ENCODE measurements around the gene POLG2. TPM values are rescaled to one million over a fixed set of nuclear protein-coding genes. Genes with fewer than 3 reads are reported as not detected.

POLG2 gene
- polyA plus RNA-seq (ENCODE audit: insufficient read length in 4 of 4): 10 to 100 TPM; 19.8 to 56.0 (median 36.4) TPM

DNA sequence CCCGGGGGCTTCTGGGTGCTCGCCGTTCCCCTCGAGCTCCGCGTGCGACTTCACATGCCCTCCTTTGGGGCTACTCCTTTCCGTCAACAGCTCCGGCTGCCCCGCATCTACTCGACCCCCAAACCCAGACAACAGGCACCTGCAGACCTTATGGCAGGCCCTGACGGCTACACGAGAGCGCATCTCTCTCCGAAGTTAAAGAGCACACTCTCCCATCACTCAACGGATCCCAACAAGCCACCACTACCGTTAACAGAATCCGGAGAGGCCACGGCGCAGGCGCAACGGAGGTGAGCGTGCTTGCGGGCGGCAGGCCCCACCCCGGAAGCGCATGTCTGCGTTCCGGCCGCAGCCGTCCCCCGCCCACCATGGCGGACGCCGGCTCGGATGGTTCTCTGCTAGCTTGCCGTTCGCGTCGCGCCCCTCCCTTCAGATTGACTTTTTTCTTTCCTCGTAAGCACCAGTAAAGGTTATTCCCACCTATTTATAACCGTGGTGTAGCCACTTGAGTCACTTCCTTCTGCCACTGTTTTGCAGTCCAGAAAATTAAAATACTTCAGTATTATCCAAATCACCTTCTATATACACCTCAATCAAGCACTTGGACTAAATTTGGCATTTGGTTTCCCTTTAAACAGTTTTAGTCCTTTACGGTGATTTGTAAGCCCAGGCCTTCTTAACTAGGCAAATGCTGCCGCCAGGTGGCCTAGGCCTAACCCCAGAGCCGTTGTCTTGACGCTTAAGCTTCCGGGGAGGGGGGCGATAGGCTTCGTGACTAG is at the start of gene POLG2:
POLG2 (minus strand) TSS at position 269 of the 779 bp plus-strand sequence; CDS start at position 183, 86 bp downstream.
- peak; percentile 74 to 87 (median 79) for DNase-seq (ENCODE audit: low read depth in 4 of 4, low spot score in 2 of 4)

DNA sequence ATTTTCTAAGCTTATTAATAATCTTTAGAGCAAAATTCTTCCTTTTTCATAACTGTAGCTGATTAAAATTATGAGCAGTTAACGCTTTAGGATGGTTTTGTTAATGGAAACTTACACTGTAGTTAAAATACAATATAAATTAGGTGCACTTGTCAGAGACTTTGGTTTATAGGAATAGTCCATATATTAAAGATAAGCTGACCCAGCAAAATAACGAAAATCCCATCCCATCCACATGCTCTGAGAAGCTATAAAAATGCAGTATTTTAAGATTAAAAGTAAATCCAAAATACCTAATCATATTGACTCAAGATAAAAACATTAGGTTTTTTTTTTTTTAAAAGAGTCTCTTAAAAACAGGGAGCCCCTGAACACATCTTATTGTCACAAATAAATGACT is 47.9 kb upstream of the POLG2 start:
- DNase-seq (ENCODE audit: low read depth in 4 of 4, low spot score in 2 of 4): no peak

DNA sequence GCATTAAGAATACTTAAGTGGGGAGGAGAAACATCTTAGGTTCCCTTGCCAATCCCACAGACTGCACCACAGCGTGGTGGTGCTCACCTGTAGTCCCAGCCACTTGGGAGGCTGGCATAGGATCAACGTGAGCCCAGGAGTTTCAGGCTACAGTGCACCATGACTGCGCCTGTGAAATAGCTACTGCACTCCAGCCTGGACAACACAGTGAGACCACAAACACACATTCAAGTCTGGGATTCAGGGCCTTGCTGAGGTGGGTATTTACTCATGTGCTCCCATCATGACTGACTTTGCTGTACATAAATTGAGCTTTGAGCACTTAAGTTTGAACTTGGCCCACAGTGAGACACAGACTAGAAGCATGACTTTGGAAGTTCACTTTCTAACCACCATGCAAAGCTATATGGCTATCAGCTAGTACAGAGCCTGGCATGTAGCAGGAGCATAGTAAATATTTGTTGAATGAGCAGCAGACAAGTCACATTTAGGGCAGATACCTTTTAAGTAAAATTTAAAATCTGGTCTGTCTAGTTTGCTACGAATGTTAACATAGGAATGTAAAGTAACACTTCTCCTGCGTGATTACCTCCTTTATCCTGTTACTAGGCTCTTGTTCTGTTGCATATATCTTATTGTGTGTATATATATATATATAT is 43.4 kb upstream of the POLG2 start:
- DNase-seq (ENCODE audit: low read depth in 4 of 4, low spot score in 2 of 4): no peak

DNA sequence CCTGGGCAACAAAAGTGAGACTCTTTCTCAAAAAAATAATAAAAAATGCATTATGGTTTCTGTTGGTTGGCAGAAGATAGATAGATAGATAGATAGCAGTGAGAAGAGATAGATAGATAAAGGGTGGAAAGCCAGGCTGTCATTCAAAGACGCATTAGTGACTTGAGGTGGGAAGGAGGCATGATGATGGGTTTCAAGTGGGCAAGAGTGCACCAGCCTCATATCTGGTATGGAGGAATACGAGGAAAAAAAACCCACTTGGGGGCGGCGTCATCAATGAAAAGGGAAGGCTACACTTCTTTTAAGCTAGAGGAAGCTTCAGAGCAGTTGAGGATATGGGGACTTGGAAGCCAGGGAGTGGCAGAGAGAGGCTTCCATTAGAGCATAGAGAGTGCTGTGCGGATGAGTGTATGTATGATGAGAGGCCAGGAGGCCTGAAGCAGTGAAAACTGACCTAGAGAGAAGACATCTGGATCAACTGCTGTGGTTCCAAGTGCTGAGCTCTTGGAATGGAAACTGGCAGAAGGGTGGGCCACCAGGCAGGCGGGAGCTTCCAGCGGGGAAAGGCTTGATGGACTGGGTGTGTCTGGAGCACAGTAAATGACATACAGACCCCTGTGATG is 41.8 kb upstream of the POLG2 start:
- no peak for DNase-seq (ENCODE audit: low read depth in 4 of 4, low spot score in 2 of 4)

DNA sequence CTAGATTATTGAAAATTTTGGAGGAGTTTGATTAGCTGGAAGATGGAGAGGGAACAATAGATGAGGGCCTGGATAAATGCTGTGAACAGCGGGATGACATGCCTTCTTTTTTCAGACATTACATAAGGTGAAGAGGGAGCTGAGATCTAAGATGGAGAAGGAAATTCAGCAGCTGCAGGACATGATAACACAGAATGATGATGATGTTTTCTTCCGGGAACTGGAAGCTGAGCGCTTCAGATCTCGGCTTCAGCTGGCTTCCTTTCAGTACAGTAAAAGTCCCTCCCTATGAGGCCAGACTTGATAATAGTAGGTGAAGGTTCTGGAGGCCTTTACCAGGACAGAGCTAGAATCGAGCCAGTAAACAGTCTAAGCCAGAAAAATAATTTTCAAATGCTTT is 40.6 kb upstream of the POLG2 start:
- DNase-seq (ENCODE audit: low read depth in 4 of 4, low spot score in 2 of 4): no peak

DNA sequence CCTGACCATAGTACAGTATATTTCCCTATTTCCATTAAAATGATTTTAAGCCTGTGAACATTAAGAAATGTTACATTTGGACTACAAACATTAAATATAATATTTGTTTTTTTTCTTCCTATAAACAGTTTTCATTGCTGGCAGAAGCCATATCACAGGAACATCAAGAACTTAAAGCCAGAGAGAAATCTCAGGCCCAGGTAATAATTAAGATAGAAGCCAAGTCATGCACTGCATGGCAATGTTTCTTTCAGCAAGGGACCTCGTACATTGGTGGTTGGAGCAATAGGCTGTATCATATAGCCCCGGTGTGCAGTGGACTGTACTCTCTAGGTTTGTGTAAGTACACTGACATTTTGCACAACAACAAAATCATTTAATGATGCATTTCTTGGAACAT is 40.1 kb upstream of the POLG2 start:
- DNase-seq (ENCODE audit: low read depth in 4 of 4, low spot score in 2 of 4): no peak

DNA sequence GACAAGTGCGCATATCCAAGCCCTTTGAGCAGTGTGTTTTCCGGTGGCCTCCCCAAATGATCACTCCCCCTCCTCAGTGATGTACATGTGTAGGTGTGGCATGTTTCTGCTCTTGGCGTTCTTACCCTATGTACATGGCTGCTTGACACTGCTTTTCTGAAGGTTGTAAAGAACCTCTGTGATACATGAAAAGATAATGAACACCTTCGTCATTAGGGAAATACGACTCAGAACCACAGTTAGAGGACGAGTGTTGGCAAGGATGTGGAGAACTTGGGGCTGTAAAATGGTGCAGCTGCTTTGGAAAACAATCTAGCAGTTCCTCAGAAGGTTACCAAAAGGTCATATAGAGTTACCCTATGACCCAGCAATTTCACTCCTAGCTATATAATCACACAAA is 38.5 kb upstream of the POLG2 start:
- no peak for DNase-seq (ENCODE audit: low read depth in 4 of 4, low spot score in 2 of 4)

DNA sequence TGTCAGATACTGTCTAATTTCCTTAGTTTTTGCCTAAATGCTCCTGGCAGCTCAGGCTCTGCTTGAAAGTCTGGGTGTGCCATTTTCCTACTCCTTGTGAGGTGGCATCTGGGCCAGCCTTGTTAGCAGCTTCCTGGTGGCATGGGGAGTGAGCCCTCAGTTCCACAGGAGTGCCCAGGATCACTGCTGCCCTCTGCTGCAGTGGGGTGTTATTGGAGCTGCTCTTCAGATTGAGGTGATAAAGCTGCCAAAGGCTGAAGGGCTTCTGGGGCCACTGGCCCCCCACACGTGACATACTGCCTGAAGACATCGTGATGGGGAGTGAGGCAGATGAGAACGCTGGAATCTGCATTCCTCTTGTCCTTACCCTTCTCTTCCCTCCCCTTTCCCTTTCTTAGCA is 37.3 kb upstream of the POLG2 start:
- DNase-seq (ENCODE audit: low read depth in 4 of 4, low spot score in 2 of 4): no peak

DNA sequence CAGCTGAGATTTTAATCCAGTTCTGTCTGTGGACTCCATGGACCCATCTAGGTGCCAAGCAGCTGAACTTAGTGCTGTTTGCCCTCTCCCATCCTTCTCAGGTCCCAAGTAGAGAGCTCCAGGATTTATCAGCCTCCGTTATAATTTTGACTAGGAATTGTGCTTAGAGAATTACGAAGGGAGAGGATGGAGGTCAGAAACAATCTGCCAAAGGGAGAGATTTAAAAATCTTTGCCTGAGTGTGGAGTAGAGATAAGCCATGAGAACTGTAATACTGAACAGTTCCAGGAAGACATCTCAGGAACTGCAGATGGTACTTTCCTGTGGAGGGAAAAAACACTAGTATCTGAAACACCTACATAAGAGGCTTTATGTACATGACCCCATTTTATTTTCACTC is 36.9 kb upstream of the POLG2 start:
- DNase-seq (ENCODE audit: low read depth in 4 of 4, low spot score in 2 of 4): no peak

DNA sequence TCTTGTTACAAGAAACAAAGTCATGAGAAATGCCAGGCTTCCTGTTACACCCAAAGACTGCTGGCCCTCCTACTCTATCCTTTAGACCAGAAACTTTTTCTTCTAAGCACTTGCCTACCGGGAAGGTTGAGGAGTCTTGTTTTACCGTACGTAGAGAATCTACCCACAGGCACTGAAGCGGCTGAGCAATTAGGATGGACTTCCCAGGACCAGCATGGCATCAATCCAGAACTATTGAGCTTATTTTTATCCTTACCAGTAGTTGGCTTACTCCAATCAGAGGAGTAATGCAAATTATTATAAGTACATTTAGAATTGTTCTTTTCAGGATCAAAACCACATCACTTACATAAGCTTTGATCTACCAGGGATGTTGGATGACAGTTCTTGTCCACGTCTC is 35.6 kb upstream of the POLG2 start:
- DNase-seq (ENCODE audit: low read depth in 4 of 4, low spot score in 2 of 4): no peak

DNA sequence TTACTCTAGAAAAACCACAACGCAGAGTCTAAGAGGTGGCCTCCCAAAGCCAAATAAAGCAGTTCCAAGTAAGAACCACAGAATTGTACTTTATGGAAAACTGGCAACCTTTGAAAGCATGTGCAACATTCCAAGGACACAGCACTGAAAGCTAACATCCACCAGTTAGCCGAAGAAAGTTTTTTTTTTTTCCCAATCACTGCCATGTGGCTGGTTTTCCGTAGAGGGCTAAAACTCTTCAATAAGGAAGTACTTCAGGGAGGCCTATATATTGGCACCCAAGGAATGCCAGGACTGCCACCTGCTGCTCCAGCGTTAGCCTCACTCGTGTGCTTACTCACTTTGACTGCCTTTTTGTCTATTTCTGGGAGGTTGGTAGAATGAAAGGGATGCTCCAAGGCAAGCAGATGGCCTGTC is 35.1 kb upstream of the POLG2 start:
- no peak for DNase-seq (ENCODE audit: low read depth in 4 of 4, low spot score in 2 of 4)

DNA sequence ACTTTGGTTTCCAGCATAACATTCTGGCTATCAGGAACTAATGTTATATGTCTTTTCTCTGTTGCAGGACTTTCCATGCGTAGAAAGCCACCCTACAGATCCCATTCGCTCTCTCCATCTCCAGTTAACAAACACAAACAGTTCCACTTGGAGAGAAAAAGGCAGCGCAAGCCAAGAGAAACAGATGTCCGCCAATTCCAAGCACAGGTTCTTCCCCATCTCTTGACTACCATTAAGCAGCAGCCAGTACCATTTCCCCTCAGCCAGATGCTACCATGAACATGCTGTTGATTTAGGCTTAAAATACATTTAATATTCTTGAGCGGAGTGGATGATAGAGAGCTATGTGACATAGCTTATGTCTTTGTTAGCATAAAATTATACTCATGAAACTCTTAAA is 32.4 kb upstream of the POLG2 start:
- no peak for DNase-seq (ENCODE audit: low read depth in 4 of 4, low spot score in 2 of 4)

DNA sequence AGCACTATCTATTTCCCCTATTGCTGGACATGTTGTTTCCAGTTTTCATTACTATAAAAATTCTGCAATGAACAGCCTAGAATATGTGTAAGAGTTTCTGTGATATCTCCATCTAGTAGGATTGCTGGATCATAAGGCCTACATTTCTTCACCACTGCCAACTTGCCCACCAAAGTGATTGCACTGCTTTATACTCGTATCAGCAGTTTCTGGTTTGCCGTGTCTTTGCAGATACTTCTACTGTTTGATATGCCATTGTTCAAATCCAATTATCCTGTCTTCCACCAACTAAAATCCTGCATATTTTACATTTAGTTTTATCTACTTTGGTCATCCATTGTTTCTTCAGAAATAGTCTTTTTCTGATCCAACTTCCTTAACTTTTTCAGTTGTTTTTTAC is 31.1 kb upstream of the POLG2 start:
- no peak for DNase-seq (ENCODE audit: low read depth in 4 of 4, low spot score in 2 of 4)

DNA sequence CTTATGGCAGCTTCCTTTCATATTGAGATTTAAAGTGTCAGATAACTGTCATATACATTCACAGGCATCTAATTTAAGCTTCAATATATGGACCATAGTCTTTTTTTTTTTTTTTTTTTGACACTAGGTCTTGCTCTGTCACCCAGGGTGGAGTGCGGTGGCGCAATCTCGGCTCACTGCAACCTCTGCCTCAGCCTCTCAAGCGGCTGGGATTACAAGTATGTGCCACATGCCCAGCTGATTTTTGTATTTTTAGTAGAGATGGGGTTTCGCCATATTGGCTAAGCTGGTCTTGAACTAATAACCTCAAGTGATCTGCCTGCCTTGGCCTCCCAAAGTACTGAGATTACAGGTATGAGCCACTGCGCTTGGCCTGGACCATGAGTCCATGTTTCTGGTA is 23.5 kb upstream of the POLG2 start:
- DNase-seq (ENCODE audit: low read depth in 4 of 4, low spot score in 2 of 4): no peak

DNA sequence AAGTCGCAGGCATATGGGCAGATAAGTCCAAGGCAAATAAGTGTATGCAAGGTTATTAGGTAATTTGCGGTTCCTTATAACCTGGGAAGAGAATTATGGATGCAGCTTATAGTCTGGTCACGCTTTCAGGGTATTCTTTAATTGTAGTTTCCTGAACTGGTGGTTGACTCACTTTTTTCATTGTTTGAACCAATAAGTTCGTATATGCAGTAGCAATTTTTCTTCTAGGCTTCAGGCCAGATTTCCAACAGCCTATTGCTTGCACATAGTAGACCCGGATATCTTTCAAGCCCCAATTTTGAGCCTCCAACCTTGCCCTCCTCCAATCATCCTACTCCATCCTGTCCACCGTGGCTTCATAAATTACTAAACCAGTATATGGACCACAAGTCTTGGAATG is 22.7 kb upstream of the POLG2 start:
- no peak for DNase-seq (ENCODE audit: low read depth in 4 of 4, low spot score in 2 of 4)

DNA sequence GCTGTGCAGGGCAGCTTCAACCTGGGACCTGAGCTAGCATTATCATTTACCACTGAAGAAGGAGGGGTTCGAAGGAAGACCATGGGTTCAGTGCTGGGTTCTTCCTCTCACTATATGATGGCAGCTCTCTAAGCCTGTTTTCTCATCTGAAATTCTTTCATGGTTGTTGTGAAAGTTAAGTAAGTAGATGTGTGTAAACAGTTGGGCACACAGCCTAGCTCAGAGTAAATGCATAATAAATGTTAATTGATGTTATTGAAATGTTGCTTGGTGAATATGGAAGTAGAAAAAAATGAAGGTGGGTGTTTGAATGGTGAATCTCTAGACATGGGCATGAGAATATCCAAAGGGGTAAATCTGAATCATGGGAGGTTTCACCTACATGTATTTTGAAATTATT is 19.0 kb upstream of the POLG2 start:
- no peak for DNase-seq (ENCODE audit: low read depth in 4 of 4, low spot score in 2 of 4)

DNA sequence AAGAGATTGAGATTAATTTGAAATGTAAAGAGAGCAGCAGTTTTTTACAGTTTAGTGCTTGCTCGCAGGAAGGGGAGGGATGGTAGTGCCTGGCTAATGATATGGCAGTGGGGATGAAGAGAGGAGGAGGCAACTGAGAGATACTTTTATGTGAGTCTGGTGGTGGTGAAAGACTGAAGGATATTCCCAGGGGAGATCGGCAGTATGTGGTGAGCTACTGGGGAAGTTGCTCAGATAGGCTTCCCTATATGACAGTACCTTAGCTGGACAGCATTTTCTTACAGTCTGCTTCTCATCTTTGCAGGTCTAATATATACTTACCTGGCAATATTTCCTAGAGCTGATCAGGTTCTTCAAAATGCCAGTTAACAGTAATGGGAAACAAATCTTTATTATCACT is 18.6 kb upstream of the POLG2 start:
- DNase-seq (ENCODE audit: low read depth in 4 of 4, low spot score in 2 of 4): no peak

DNA sequence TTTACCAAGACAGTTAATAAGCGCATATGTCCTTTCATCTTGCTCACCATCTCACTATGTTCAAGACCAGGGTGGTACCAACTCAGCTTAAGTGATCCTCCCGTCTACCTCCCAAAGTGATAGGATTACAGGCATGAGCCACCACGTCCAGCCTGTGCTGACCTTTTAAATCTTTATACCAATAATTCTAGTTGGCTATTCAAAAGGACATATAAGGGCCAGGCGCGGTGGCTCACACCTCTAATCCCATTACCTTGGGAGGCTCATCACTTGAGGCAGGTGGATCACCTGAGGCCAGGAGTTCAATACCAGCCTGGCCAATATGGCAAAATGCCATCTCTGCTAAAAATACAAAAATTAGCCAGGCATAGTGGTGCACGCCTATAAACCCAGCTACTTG is 12.3 kb upstream of the POLG2 start:
- no peak for DNase-seq (ENCODE audit: low read depth in 4 of 4, low spot score in 2 of 4)

DNA sequence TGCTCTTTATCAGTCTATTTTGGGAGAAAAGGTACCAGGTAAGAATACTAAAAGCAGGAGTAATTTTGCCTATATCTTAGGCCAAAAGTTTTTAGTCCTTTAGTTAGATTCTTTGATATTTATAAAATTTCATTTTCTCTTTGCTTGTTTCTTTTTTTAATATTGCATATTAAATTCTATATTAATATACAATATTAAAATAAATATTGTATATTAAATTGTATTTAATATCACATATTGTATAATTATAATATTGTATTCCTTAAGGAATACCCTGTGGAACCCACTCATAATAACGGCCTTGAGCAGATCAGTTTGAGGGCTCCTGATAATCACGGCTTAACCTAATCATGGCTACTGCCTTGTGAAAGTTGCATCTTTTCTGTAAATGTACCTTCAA is 11.8 kb upstream of the POLG2 start:
- no peak for DNase-seq (ENCODE audit: low read depth in 4 of 4, low spot score in 2 of 4)

DNA sequence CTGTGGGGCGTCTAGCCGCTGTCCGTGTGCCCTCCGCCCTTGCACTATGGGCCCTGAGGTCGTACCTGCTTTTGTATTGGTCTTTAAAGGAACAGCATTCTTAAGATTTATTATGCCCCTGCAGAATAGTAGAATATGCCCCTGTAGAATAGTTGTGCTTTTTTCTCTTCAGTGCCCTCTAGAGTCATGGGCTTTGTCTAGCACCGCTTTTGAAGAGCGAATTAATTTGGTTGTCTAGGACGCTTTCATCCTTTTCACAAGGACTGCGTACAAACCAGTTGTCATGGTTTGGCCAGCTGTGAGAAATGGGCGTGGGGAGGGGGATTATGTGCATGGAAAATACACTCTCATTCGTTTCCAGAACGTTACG is 10.5 kb upstream of the POLG2 start:
- peak in 3 of 4 donors; percentile 54 to 78 (median 61) for DNase-seq (ENCODE audit: low read depth in 4 of 4, low spot score in 2 of 4)

DNA sequence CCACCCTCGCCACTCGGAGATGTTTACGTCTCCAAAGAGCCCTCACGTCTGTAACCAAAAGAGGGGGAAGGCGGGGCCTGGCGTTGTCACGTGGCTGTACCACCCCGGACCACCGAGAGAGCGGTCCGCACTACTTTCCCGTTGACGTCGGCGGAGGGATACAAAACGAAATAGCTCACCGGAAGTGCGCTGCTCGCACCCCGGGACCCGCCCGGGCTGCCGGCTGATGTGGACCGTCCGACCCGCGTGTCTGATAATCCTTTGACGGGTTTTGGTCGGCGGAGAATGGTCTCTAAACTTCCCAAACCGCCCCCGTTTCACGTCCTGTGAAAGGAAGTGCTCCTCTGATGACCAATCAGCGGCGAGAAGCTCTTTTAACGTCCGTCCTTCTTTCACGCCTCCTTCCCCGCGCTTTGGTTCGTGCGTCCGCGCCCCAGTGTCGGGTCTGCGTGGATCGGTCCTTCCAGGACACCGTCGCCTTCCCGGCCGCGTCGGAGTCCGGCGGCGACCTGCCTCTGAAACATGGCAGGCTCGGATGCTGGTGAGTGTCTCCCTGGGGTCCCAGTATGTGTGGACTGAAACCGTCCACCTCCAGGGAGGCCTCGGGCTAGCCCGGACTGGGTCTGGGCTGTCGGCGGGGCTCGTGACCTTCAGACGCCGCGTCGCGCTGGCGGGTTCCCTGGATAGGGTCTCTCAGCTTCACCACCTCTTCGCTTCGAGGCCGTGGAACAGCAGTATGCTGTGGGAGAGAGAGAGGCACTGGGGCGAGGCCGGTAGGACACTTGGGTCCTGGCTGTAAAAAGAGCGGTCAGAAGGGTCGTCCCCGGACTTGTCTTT is 9.9 kb upstream of the POLG2 start, which contains the start of gene CEP95:
CEP95 (plus strand) TSS at position 402 of the 837 bp plus-strand sequence; CDS start at position 523, 121 bp downstream.
- peak; percentile 94 to 99 (median 96) for DNase-seq (ENCODE audit: low read depth in 4 of 4, low spot score in 2 of 4)

All from left renal cortex interstitium (tissue), 4 donors.